ENCODE measurements around the gene SOX5. TPM values are rescaled to one million over a fixed set of nuclear protein-coding genes. Genes with fewer than 3 reads are reported as not detected.

The SOX5 gene
- total RNA-seq, 3 donors from 2014 or later (not counting 1 experiment from before 2014, with no cell fraction given) = 0.80 to 0.95 TPM; not detected in 1

DNA sequence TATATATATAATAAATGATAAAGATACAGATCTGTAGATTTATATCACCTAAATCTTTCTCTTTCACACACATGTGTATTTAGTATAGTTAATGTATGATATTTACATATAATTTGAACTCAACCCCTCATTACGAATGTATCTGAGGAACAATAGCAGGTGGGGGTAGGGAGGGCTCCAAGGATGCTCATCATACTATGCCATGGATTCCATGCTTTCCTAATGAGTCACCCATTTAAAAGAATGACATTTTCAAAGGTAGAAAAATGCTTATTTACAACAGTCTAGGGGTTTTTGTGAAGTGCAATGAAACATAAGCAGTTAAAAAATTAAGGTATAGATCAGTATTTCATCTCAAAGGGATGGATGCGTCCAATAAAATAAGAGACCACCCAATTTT, 181.6 kb downstream of the SOX5 start:
- Mint-ChIP-seq H3K4me1 (no peaks in the 10 kb centered on the region), H3K36me3 (no peaks in the 10 kb centered on the region), H3K27me3 (ENCODE audit: low read depth in 2 of 2) (no peaks in the 10 kb centered on the region), H3K9me3 (peaks cover 0 to 6% of the 10 kb centered on the region in 2 donors), H3K27ac (no peak overlapping the region), H3K4me3 (no peak overlapping the region)
- no peak overlapping the region for H3K27ac ChIP-seq (ENCODE audit: low read length)
- WGBS (ENCODE audit: insufficient coverage) = 79% methylated on average over 1 of the region's 2 CpGs
- H3K4me3 ChIP-seq (ENCODE audit: low read length) = no peak overlapping the region
- TF ChIP-seq, protein P1, sequence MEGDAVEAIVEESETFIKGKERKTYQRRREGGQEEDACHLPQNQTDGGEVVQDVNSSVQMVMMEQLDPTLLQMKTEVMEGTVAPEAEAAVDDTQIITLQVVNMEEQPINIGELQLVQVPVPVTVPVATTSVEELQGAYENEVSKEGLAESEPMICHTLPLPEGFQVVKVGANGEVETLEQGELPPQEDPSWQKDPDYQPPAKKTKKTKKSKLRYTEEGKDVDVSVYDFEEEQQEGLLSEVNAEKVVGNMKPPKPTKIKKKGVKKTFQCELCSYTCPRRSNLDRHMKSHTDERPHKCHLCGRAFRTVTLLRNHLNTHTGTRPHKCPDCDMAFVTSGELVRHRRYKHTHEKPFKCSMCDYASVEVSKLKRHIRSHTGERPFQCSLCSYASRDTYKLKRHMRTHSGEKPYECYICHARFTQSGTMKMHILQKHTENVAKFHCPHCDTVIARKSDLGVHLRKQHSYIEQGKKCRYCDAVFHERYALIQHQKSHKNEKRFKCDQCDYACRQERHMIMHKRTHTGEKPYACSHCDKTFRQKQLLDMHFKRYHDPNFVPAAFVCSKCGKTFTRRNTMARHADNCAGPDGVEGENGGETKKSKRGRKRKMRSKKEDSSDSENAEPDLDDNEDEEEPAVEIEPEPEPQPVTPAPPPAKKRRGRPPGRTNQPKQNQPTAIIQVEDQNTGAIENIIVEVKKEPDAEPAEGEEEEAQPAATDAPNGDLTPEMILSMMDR (IDR thresholded peaks at IDR 0.05) = no peak
- no peaks in the 10 kb centered on the region for H3K36me3 ChIP-seq (ENCODE audit: control insufficient read depth, insufficient read depth, low read length)
- intact Hi-C loops (cut with micrococcal nuclease) = no loop called here
- DNase-seq (no peak), ATAC-seq (no peak)
- no peaks in the 10 kb centered on the region for H3K9me3 ChIP-seq (ENCODE audit: control insufficient read depth, insufficient read depth, low read length)
- no peaks in the 10 kb centered on the region for H3K27me3 ChIP-seq (ENCODE audit: control insufficient read depth, insufficient read depth, low read length)
- no peaks in the 10 kb centered on the region for H3K4me1 ChIP-seq (ENCODE audit: control insufficient read depth, insufficient read depth, low read length)

DNA sequence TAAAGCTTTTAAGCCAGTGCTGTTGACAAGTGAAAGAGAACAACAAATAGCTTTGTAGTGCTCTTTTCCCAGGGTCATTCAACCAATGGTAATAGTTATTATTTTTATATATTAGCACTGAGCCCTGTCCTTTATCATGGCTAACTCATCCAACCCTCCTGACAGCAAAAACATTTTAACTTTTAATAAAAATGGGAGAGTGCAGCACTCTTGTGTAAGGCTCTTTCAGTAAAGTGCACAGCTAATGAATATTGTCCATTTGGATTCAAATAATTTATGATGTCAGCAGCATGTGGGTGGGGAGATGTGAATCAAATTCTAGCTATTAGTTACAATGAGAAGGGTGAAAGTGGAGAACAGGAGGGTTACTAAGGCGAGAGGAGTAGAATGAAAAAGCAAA, 185.7 kb downstream of the SOX5 start:
- intact Hi-C loops (cut with micrococcal nuclease) = no loop called here
- no peak overlapping the region for H3K27ac Mint-ChIP-seq

DNA sequence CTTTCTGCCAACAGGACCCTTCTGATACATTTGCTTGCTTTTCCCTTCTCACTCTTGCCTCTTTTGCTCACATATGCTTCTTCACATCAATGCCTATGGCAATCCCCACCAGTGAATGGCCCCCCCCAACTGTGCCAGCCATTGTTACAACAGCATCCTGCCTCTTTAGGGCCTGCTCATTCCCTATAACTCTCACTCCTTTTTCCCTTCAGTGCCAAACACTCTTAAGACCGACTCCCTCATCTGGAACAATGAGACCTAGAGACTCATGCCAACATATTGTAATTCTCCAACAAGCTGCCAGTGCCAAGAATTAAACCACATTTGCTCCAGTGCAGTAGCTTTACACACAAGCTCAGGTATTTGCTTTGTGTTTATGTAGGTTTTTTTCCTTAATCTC, 189.0 kb downstream of the SOX5 start:
- Mint-ChIP-seq H3K4me3 (no peak overlapping the region), H3K36me3 (no peaks in the 10 kb centered on the region), H3K9me3 (peaks cover 6 to 11% of the 10 kb centered on the region in 2 donors), H3K27me3 (ENCODE audit: low read depth in 2 of 2) (no peaks in the 10 kb centered on the region), H3K4me1 (no peaks in the 10 kb centered on the region), H3K27ac (no peak overlapping the region)
- no peaks in the 10 kb centered on the region for H3K4me1 ChIP-seq (ENCODE audit: control insufficient read depth, insufficient read depth, low read length)
- H3K4me3 ChIP-seq (ENCODE audit: low read length) = no peak overlapping the region
- H3K27me3 ChIP-seq (ENCODE audit: control insufficient read depth, insufficient read depth, low read length) = no peaks in the 10 kb centered on the region
- H3K36me3 ChIP-seq (ENCODE audit: control insufficient read depth, insufficient read depth, low read length) = no peaks in the 10 kb centered on the region
- WGBS (ENCODE audit: insufficient coverage) = 80% methylated on average over 1 of the region's 1 CpG
- ATAC-seq = no peak
- H3K9me3 ChIP-seq (ENCODE audit: control insufficient read depth, insufficient read depth, low read length) = no peaks in the 10 kb centered on the region
- intact Hi-C loops (cut with micrococcal nuclease) = no loop called here
- no peak overlapping the region for H3K27ac ChIP-seq (ENCODE audit: low read length)
- DNase-seq = no peak
- TF ChIP-seq, protein P1 (IDR thresholded peaks at IDR 0.05) = no peak

More for the DNA sequence above, 185.7 kb downstream of the SOX5 start:
- no peaks in the 10 kb centered on the region for H3K36me3 Mint-ChIP-seq
- no CpG with 5 or more reads among the region's 1 CpG for WGBS (ENCODE audit: insufficient coverage)
- ATAC-seq (no peak), DNase-seq (no peak)
- Histone ChIP-seq H3K4me3 (ENCODE audit: low read length) (no peak overlapping the region), H3K27me3 (ENCODE audit: control insufficient read depth, insufficient read depth, low read length) (no peaks in the 10 kb centered on the region), H3K27ac (ENCODE audit: low read length) (no peak overlapping the region), H3K36me3 (ENCODE audit: control insufficient read depth, insufficient read depth, low read length) (no peaks in the 10 kb centered on the region), H3K4me1 (ENCODE audit: control insufficient read depth, insufficient read depth, low read length) (no peaks in the 10 kb centered on the region), H3K9me3 (ENCODE audit: control insufficient read depth, insufficient read depth, low read length) (no peaks in the 10 kb centered on the region)
- no peak overlapping the region for H3K4me3 Mint-ChIP-seq
- peaks cover 6 to 13% of the 10 kb centered on the region in 2 donors for H3K9me3 Mint-ChIP-seq
- H3K27me3 Mint-ChIP-seq (ENCODE audit: low read depth in 2 of 2) = no peaks in the 10 kb centered on the region
- TF ChIP-seq, protein P1 (IDR thresholded peaks at IDR 0.05) = no peak
- H3K4me1 Mint-ChIP-seq = no peaks in the 10 kb centered on the region

DNA sequence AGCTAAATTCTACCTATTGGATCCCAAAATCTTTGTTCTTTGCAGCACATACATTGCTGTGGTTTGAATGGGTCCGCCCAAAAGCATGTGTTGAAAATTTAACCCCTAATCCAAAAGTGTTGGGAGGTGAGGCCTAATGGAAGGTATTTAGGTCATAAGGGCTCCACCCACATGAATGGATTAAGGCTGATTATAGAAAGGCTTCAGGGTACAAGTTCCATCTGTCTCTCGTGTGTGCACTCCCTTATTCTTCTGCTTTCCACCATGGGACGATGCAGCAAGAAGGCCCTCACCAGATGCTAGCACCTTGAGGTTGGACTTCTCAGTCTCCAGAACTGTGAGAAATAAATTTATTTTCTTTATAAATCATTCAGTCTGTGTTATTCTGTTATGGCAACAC, 190.9 kb downstream of the SOX5 start:
- H3K4me3 ChIP-seq (ENCODE audit: low read length) = no peak overlapping the region
- no peak overlapping the region for H3K27ac ChIP-seq (ENCODE audit: low read length)
- ATAC-seq (no peak), DNase-seq (no peak)
- Mint-ChIP-seq H3K4me3 (no peak overlapping the region), H3K27ac (no peak overlapping the region), H3K27me3 (ENCODE audit: low read depth in 2 of 2) (no peaks in the 10 kb centered on the region), H3K4me1 (no peaks in the 10 kb centered on the region), H3K36me3 (no peaks in the 10 kb centered on the region), H3K9me3 (peaks cover 7% of the 10 kb centered on the region in 2 donors)
- H3K27me3 ChIP-seq (ENCODE audit: control insufficient read depth, insufficient read depth, low read length) = no peaks in the 10 kb centered on the region
- H3K9me3 ChIP-seq (ENCODE audit: control insufficient read depth, insufficient read depth, low read length) = no peaks in the 10 kb centered on the region
- no peaks in the 10 kb centered on the region for H3K4me1 ChIP-seq (ENCODE audit: control insufficient read depth, insufficient read depth, low read length)
- TF ChIP-seq, protein P1 (IDR thresholded peaks at IDR 0.05) = no peak
- 82% methylated on average over 3 of the region's 3 CpGs for WGBS (ENCODE audit: insufficient coverage)
- intact Hi-C loops (cut with micrococcal nuclease) = no loop called here
- no peaks in the 10 kb centered on the region for H3K36me3 ChIP-seq (ENCODE audit: control insufficient read depth, insufficient read depth, low read length)

Measured in natural killer cell (primary cell).